Stimulated activated CD8-positive, alpha-beta memory T cell treated with anti-CD3 and anti-CD28 coated beads, Interleukin-7, amount 100 ng/mL, for 48 hours (primary cell): ENCODE data around the gene PTPRD.
"Not testable (repeated sequence)": the region's sequence is repeated elsewhere in the genome, so short reads cannot be mapped to it uniquely, and the experiment has no call there.

Experiments used
- DNase-seq, 2 donors: peaks; one replicate each; pipeline ENCODE4 v3.0.0-alpha.2; 2020; ENCODE audit warnings: low read depth in 1 of 2; ENCODE audit errors: extremely low read depth in 1 of 2

Gene PTPRD

GRCh38 chr9:9992936-9993335, 619.9 kb downstream of the PTPRD start:
- no peak for DNase-seq

- no peak for DNase-seq
Observed at GRCh38 chr9:9973062-9973461, 639.7 kb downstream of the PTPRD start.

DNA sequence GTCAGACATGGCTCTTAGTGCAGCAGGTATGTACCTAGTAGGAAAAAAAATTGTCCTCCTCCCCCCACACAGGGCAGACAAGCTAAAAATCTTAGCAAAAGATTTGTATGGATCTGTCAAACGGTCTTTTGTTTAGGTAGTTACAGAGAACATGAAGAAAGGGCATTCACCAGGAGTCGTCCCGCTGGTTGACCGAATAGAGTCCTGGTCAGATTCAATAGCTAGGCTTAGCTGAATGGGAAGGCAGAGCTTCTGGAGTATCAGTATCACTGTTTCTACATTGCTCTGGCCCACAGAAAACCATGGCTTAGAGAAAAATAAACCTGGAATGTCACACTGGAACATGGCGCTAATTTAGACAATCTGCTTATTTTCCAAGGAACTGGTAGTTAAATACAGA, 642.3 kb downstream of the PTPRD start:
- no peak for DNase-seq

- DNase-seq: no peak
Observed at GRCh38 chr9:9963841-9964240, 649.0 kb downstream of the PTPRD start.

DNA sequence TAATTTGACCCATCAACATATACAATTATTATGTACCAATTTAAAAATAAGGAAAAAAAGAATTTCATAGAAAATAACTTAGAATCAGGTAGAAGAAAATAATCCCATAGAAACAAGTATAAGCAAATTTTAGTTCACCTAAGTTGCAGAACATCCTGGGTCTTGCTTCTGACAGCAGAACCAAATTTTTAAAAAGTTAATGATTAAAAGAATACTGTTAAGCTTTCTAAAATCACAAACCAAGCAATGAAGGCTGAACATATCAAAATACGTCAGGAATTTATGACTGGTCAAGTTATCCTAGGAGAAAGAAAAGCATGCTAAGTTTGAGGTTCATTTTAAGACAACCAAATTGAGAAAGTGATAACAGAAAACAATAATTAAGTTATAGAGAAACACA, 650.9 kb downstream of the PTPRD start:
- DNase-seq: no peak

- DNase-seq: no peak
Observed at GRCh38 chr9:9961487-9961886, 651.3 kb downstream of the PTPRD start.

DNA sequence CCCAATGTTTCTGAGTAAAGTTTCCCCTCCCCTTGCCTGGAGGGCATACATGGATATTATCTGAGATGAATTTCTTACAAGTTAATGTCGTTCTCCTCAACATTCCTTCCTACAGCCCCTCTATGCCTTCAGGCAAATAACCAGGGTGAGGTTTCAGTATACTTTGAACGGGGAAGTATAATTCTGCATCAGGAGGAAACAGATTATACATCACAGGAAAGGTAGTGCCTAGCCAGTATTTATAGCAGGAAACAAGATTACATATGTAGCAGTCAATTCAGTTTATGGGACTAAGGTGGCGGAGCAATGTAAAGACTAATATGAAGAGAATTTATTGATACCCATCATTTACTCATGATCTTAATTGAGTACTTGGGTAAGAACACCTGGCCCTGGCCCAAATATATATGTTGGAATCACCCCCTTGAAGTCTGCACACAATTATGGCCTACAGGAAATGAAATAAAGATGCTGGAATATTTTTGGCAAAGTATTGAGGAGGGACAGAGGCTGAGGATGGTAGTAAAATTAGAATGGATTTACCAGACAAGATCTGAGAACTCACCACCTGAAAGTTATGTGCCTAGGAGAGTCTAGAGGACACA, 661.1 kb downstream of the PTPRD start:
- no peak for DNase-seq

DNA sequence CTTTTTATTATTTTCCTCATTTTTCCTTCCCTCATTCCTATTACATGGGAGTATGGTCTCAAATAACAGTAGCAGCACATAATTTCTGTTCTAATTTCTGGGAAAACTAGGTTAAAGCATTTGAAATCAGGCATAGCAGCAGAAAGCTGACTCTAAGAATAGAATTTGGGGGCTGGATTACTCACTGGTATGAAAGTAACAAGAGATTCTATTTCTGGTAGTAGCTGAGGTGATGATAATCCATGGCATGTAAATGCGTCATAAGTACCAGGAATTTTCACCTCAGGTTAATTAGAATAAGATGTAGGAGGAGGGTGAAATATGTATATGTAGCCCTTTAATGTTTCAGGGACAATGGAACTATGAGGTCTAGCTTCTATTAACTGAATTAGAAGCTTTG, 662.0 kb downstream of the PTPRD start:
- DNase-seq: no peak

- DNase-seq: no peak
Observed at GRCh38 chr9:9949978-9950377, 662.8 kb downstream of the PTPRD start.

GRCh38 chr9:9949368-9949767, 663.4 kb downstream of the PTPRD start:
- no peak for DNase-seq

DNA sequence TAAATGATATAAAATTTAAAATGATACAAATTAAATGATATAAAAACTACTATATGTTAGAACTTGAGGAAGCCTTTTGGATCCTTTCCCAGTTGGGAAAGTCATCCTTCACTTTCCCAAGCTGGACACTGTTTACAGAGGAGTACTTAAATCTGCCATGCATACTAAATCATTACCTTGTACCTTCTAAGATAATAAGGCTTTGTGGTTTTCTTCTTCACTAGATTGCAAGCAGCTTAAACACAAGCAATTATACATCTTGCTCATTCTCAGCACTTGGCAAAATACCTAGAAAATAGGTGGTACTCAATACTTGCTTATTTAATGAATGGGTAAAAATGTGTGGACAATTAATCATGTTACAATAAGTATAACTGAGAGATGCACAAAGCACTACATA, 666.8 kb downstream of the PTPRD start:
- no peak for DNase-seq

GRCh38 chr9:9942764-9943424, 669.9 kb downstream of the PTPRD start:
- peak in 1 of 2 donors; percentile 6 for DNase-seq

GRCh38 chr9:9938432-9938831, 674.4 kb downstream of the PTPRD start:
- DNase-seq: no peak

DNA sequence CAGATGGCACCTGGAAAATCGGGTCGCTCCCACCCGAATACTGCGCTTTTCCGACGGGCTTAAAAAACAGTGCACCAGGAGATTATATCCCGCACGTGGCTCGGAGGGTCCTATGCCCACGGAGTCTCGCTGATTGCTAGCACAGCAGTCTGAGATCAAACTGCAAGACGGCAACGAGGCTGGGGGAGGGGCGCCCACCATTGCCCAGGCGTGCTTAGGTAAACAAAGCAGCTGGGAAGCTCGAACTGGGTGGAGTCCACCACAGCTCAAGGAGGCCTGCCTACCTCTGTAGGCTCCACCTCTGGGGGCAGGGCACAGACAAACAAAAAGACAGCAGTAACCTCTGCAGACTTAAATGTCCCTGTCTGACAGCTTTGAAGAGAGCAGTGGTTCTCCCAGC, 681.3 kb downstream of the PTPRD start:
- DNase-seq: not testable (repeated sequence)

DNA sequence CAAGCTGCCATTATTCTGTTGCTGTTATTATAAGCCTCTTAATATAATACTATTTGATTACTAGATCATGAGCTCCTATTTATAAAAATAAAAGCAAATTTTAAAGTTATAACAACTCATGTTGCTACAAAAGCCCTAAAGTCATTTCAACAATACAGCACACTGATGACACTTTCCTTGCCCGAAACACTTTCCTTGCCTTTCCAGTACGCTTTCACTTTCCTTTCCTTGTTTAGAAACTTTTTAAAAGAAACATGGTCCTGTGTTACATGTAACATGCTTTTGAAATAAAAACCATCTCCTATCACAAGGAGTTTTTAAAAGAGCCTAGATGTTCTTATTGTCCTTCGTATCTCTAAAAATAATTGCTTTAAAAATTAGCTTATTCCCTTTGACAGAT, 688.4 kb downstream of the PTPRD start:
- no peak for DNase-seq

- DNase-seq: no peak
Observed at GRCh38 chr9:9921805-9922204, 691.0 kb downstream of the PTPRD start.

- DNase-seq: no peak
Observed at GRCh38 chr9:9920425-9921060, 692.3 kb downstream of the PTPRD start.

DNA sequence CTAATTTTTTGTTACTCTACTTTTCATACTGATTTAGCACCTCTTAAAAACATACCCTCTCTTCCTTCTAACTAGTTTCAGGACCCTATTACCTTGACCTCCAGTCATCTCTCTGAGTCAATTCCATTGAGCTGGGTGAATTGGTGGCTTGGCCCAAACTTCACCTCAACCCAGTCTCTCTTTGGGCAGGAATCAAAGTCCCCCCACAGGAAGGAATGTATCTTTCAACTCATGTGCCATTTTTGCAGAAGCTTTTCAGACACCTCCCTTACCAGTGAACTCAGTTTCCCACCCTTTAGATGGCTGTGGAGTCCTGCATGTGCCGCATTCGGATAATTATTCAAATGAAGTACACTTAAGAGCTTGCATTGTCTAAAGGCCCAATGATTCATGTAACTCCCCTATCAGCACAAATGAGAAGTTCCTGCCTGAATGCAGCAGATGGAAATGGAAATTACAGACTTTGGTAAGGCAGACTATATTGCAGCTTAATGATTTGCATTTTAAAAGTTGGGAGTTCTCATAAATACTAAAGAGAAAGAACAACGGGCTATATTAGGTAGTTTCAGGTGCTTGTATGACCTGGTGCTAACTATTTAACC, 693.5 kb downstream of the PTPRD start:
- no peak for DNase-seq

DNA sequence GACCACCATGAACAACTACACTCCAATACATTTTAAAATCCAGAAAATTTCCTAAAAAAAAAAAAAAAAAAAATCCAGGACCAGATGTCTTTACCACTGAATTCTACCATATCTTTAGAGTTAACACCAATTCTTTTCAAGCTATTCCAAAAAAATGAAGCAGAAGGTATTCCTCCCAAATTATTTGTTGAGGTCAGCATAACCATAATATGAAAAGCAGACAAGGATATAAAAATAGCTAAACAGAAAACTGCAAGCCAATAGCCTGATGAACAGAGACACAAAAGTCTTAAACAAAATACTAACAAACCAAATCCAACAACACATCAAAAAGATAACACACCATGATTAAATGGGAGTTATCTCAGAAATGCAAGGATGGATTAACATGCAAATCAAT, 695.4 kb downstream of the PTPRD start:
- no peak for DNase-seq

GRCh38 chr9:9914174-9914573, 698.6 kb downstream of the PTPRD start:
- no peak for DNase-seq

DNA sequence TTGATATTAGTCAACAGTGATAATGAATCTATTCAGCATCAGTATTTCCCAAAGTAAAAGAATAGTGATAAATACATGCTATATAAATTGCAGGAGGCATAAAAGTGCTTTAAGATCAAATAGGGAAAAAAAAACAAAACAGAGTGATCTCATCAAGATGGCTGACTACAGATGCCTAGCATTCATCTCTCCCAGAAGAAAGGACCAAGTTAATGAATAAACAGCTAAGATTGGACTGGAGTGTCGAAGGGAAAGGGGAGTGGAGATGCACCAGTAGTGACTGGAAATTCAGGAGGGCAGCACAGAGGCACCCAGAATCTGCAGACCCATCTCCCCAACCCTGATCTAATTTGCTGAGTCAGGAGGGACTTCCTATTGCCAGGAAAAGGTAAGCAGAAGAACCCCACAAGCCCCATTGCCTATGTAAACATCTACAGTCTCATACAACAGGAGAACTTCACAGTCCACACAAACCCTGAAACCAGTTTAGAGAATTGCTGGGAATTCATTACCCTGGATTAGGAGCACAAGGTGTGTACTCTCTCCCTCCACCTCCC, 699.4 kb downstream of the PTPRD start:
- no peak for DNase-seq

- DNase-seq: no peak
Observed at GRCh38 chr9:9912459-9912858, 700.3 kb downstream of the PTPRD start.
